ENCODE results near the gene DEFB113.
"Not testable (repeated sequence)": the region's sequence is repeated elsewhere in the genome, so short reads cannot be mapped to it uniquely, and the experiment has no call there.

DEFB113 gene

GRCh38 chr6:49969605-49970004, at the start of gene DEFB113:
DEFB113 (minus strand) TSS chr6:49969625; CDS start chr6:49969625, 0 bp downstream.
- DNase-seq (ENCODE audit: low spot score), result no peak

- DNase-seq (ENCODE audit: low spot score), result no peak
Measured at GRCh38 chr6:50007819-50008218, 38.4 kb upstream of the DEFB113 start.

GRCh38 chr6:50003139-50003538, 33.7 kb upstream of the DEFB113 start:
- DNase-seq (ENCODE audit: low spot score), result no peak

- DNase-seq (ENCODE audit: low spot score), result no peak
Measured at GRCh38 chr6:49995278-49995677, 25.9 kb upstream of the DEFB113 start.

GRCh38 chr6:49988900-49989299, 19.5 kb upstream of the DEFB113 start:
- DNase-seq (ENCODE audit: low spot score), result no peak

GRCh38 chr6:49987749-49988148, 18.3 kb upstream of the DEFB113 start:
- no peak for DNase-seq (ENCODE audit: low spot score)

GRCh38 chr6:49986551-49986950, 17.1 kb upstream of the DEFB113 start:
- DNase-seq (ENCODE audit: low spot score), result no peak

- DNase-seq (ENCODE audit: low spot score), result no peak
Measured at GRCh38 chr6:49982046-49982445, 12.6 kb upstream of the DEFB113 start.

GRCh38 chr6:49980898-49981297, 11.5 kb upstream of the DEFB113 start:
- no peak for DNase-seq (ENCODE audit: low spot score)

- no peak for DNase-seq (ENCODE audit: low spot score)
Measured at GRCh38 chr6:49979584-49979983, 10.2 kb upstream of the DEFB113 start.

- DNase-seq (ENCODE audit: low spot score), result no peak
Measured at GRCh38 chr6:49978332-49979226, 9.2 kb upstream of the DEFB113 start.

- no peak for DNase-seq (ENCODE audit: low spot score)
Measured at GRCh38 chr6:49966823-49967222, 2.6 kb downstream of the DEFB113 start.

GRCh38 chr6:49966334-49966733, 3.1 kb downstream of the DEFB113 start:
- DNase-seq (ENCODE audit: low spot score), result no peak

GRCh38 chr6:49964064-49964463, 5.4 kb downstream of the DEFB113 start, which contains the start of gene DEFB114:
DEFB114 (minus strand) TSS chr6:49964164; CDS start chr6:49964105, 59 bp downstream.
- no peak for DNase-seq (ENCODE audit: low spot score)

GRCh38 chr6:49958180-49958579, 11.2 kb downstream of the DEFB113 start:
- DNase-seq (ENCODE audit: low spot score), result no peak

- DNase-seq (ENCODE audit: low spot score), result no peak
Measured at GRCh38 chr6:49955847-49956246, 13.6 kb downstream of the DEFB113 start.

GRCh38 chr6:49951926-49952325, 17.5 kb downstream of the DEFB113 start:
- no peak for DNase-seq (ENCODE audit: low spot score)

GRCh38 chr6:49950415-49950751, 19.0 kb downstream of the DEFB113 start:
- DNase-seq (ENCODE audit: low spot score), result no peak

- DNase-seq (ENCODE audit: low spot score), result no peak
Measured at GRCh38 chr6:49949062-49949461, 20.4 kb downstream of the DEFB113 start.

- DNase-seq (ENCODE audit: low spot score), result no peak
Measured at GRCh38 chr6:49946835-49947234, 22.6 kb downstream of the DEFB113 start.

GRCh38 chr6:49944068-49944467, 25.4 kb downstream of the DEFB113 start:
- DNase-seq (ENCODE audit: low spot score), result not testable (repeated sequence)

GRCh38 chr6:49939993-49940498, 29.4 kb downstream of the DEFB113 start:
- DNase-seq (ENCODE audit: low spot score), result no peak

- no peak for DNase-seq (ENCODE audit: low spot score)
Measured at GRCh38 chr6:49937811-49938210, 31.6 kb downstream of the DEFB113 start.

GRCh38 chr6:49937017-49937416, 32.4 kb downstream of the DEFB113 start:
- no peak for DNase-seq (ENCODE audit: low spot score)
